ENCODE results near the gene TBC1D3I. TPM values are rescaled to one million over a fixed set of nuclear protein-coding genes. Genes with fewer than 3 reads are reported as not detected.
"Not testable (repeated sequence)": the region's sequence is repeated elsewhere in the genome, so short reads cannot be mapped to it uniquely, and the experiment has no call there.

TBC1D3I gene
- 1 to 10 TPM in 1 of 3 donors, under 1 TPM in 2; 0.35 to 1.3 (median 0.84) TPM for total RNA-seq
- 0.18 TPM for total RNA-seq (2013)

- DNase-seq; H3K4me3 Mint-ChIP-seq; H3K27me3 ChIP-seq (ENCODE audit: control insufficient read depth, insufficient read depth, low read length); H3K27ac ChIP-seq (ENCODE audit: low read length); H3K4me1 ChIP-seq (ENCODE audit: control insufficient read depth, insufficient read depth, low read length); H3K36me3 ChIP-seq (ENCODE audit: control insufficient read depth, insufficient read depth, low read length); H3K36me3 Mint-ChIP-seq; H3K9me3 Mint-ChIP-seq; H3K4me3 ChIP-seq (ENCODE audit: low read length); H3K27me3 Mint-ChIP-seq (ENCODE audit: low read depth in 2 of 2); H3K9me3 ChIP-seq (ENCODE audit: control insufficient read depth, insufficient read depth, low read length); H3K4me1 Mint-ChIP-seq; H3K27ac Mint-ChIP-seq; ATAC-seq; intact Hi-C loops (cut with micrococcal nuclease): not testable (repeated sequence)
- no CpG with 5 or more reads among the region's 11 CpGs for WGBS (ENCODE audit: insufficient coverage)
Measured at GRCh38 chr17:36264470-36264869, at the start of gene TBC1D3I. Gene TBC1D3I, minus strand, starts transcription at chr17:36264570. Its CDS starts 1,585 bp downstream, at chr17:36262985.

- H3K9me3 ChIP-seq (ENCODE audit: control insufficient read depth, insufficient read depth, low read length); H3K27ac ChIP-seq (ENCODE audit: low read length); H3K27me3 Mint-ChIP-seq (ENCODE audit: low read depth in 2 of 2); H3K4me1 ChIP-seq (ENCODE audit: control insufficient read depth, insufficient read depth, low read length); H3K27me3 ChIP-seq (ENCODE audit: control insufficient read depth, insufficient read depth, low read length); H3K36me3 Mint-ChIP-seq; intact Hi-C loops (cut with micrococcal nuclease); DNase-seq; H3K9me3 Mint-ChIP-seq; H3K4me1 Mint-ChIP-seq; H3K27ac Mint-ChIP-seq; H3K4me3 Mint-ChIP-seq; H3K36me3 ChIP-seq (ENCODE audit: control insufficient read depth, insufficient read depth, low read length); H3K4me3 ChIP-seq (ENCODE audit: low read length): not testable (repeated sequence)
- WGBS (ENCODE audit: insufficient coverage), result no CpG with 5 or more reads among the region's 1 CpG
- ATAC-seq, result peak in 1 of 3 donors; percentile 21
Measured at GRCh38 chr17:36295161-36295560, 30.8 kb upstream of the TBC1D3I start.

GRCh38 chr17:36289965-36290612, 25.7 kb upstream of the TBC1D3I start:
- H3K36me3 Mint-ChIP-seq; H3K4me3 Mint-ChIP-seq; H3K4me1 Mint-ChIP-seq; H3K27ac ChIP-seq (ENCODE audit: low read length); H3K4me3 ChIP-seq (ENCODE audit: low read length); ATAC-seq; H3K27me3 Mint-ChIP-seq (ENCODE audit: low read depth in 2 of 2); H3K36me3 ChIP-seq (ENCODE audit: control insufficient read depth, insufficient read depth, low read length); intact Hi-C loops (cut with micrococcal nuclease); H3K9me3 Mint-ChIP-seq; H3K9me3 ChIP-seq (ENCODE audit: control insufficient read depth, insufficient read depth, low read length); H3K27me3 ChIP-seq (ENCODE audit: control insufficient read depth, insufficient read depth, low read length); DNase-seq; H3K4me1 ChIP-seq (ENCODE audit: control insufficient read depth, insufficient read depth, low read length): not testable (repeated sequence)
- H3K27ac Mint-ChIP-seq, result peak overlapping the region in 1 of 2 donors; percentile 31
- no CpG with 5 or more reads among the region's 2 CpGs for WGBS (ENCODE audit: insufficient coverage)

GRCh38 chr17:36284219-36284618, 19.8 kb upstream of the TBC1D3I start:
- intact Hi-C loops (cut with micrococcal nuclease); H3K27me3 Mint-ChIP-seq (ENCODE audit: low read depth in 2 of 2); H3K27ac Mint-ChIP-seq; H3K36me3 Mint-ChIP-seq; H3K9me3 Mint-ChIP-seq; DNase-seq; ATAC-seq; H3K4me3 ChIP-seq (ENCODE audit: low read length); H3K4me1 ChIP-seq (ENCODE audit: control insufficient read depth, insufficient read depth, low read length); H3K4me1 Mint-ChIP-seq; H3K27ac ChIP-seq (ENCODE audit: low read length); H3K4me3 Mint-ChIP-seq; H3K27me3 ChIP-seq (ENCODE audit: control insufficient read depth, insufficient read depth, low read length); H3K9me3 ChIP-seq (ENCODE audit: control insufficient read depth, insufficient read depth, low read length); H3K36me3 ChIP-seq (ENCODE audit: control insufficient read depth, insufficient read depth, low read length): not testable (repeated sequence)
- WGBS (ENCODE audit: insufficient coverage), result no CpG with 5 or more reads among the region's 5 CpGs

- ATAC-seq; H3K4me3 ChIP-seq (ENCODE audit: low read length); H3K4me1 Mint-ChIP-seq; H3K9me3 ChIP-seq (ENCODE audit: control insufficient read depth, insufficient read depth, low read length); H3K36me3 Mint-ChIP-seq; H3K27me3 Mint-ChIP-seq (ENCODE audit: low read depth in 2 of 2); H3K9me3 Mint-ChIP-seq; H3K36me3 ChIP-seq (ENCODE audit: control insufficient read depth, insufficient read depth, low read length); H3K27ac ChIP-seq (ENCODE audit: low read length); H3K27me3 ChIP-seq (ENCODE audit: control insufficient read depth, insufficient read depth, low read length); DNase-seq; intact Hi-C loops (cut with micrococcal nuclease); H3K27ac Mint-ChIP-seq; H3K4me3 Mint-ChIP-seq; H3K4me1 ChIP-seq (ENCODE audit: control insufficient read depth, insufficient read depth, low read length): not testable (repeated sequence)
- no CpG with 5 or more reads among the region's 1 CpG for WGBS (ENCODE audit: insufficient coverage)
Measured at GRCh38 chr17:36283256-36283655, 18.9 kb upstream of the TBC1D3I start.

- H3K27ac ChIP-seq (ENCODE audit: low read length); intact Hi-C loops (cut with micrococcal nuclease); H3K9me3 Mint-ChIP-seq; H3K27me3 Mint-ChIP-seq (ENCODE audit: low read depth in 2 of 2); H3K4me3 Mint-ChIP-seq; H3K4me3 ChIP-seq (ENCODE audit: low read length); H3K27me3 ChIP-seq (ENCODE audit: control insufficient read depth, insufficient read depth, low read length); DNase-seq; H3K4me1 Mint-ChIP-seq; ATAC-seq; H3K36me3 Mint-ChIP-seq; H3K36me3 ChIP-seq (ENCODE audit: control insufficient read depth, insufficient read depth, low read length); H3K9me3 ChIP-seq (ENCODE audit: control insufficient read depth, insufficient read depth, low read length); H3K4me1 ChIP-seq (ENCODE audit: control insufficient read depth, insufficient read depth, low read length); H3K27ac Mint-ChIP-seq: not testable (repeated sequence)
- no CpG with 5 or more reads among the region's 4 CpGs for WGBS (ENCODE audit: insufficient coverage)
Measured at GRCh38 chr17:36242046-36242445, 22.3 kb downstream of the TBC1D3I start.

- H3K4me1 Mint-ChIP-seq; intact Hi-C loops (cut with micrococcal nuclease); DNase-seq; H3K9me3 Mint-ChIP-seq; H3K27me3 Mint-ChIP-seq (ENCODE audit: low read depth in 2 of 2); H3K9me3 ChIP-seq (ENCODE audit: control insufficient read depth, insufficient read depth, low read length); H3K4me3 ChIP-seq (ENCODE audit: low read length); H3K4me3 Mint-ChIP-seq; H3K36me3 ChIP-seq (ENCODE audit: control insufficient read depth, insufficient read depth, low read length); H3K27me3 ChIP-seq (ENCODE audit: control insufficient read depth, insufficient read depth, low read length); H3K36me3 Mint-ChIP-seq; H3K27ac ChIP-seq (ENCODE audit: low read length); H3K4me1 ChIP-seq (ENCODE audit: control insufficient read depth, insufficient read depth, low read length); ATAC-seq; H3K27ac Mint-ChIP-seq: not testable (repeated sequence)
- no CpG with 5 or more reads among the region's 5 CpGs for WGBS (ENCODE audit: insufficient coverage)
Measured at GRCh38 chr17:36229644-36230043, 34.7 kb downstream of the TBC1D3I start.

GRCh38 chr17:36222967-36223366, 41.4 kb downstream of the TBC1D3I start:
- H3K4me1 ChIP-seq (ENCODE audit: control insufficient read depth, insufficient read depth, low read length); H3K27ac Mint-ChIP-seq; H3K27ac ChIP-seq (ENCODE audit: low read length); H3K27me3 Mint-ChIP-seq (ENCODE audit: low read depth in 2 of 2); ATAC-seq; intact Hi-C loops (cut with micrococcal nuclease); H3K9me3 Mint-ChIP-seq; DNase-seq; H3K4me3 ChIP-seq (ENCODE audit: low read length); H3K36me3 Mint-ChIP-seq; H3K27me3 ChIP-seq (ENCODE audit: control insufficient read depth, insufficient read depth, low read length); H3K4me1 Mint-ChIP-seq; H3K4me3 Mint-ChIP-seq; H3K36me3 ChIP-seq (ENCODE audit: control insufficient read depth, insufficient read depth, low read length): not testable (repeated sequence)
- WGBS (ENCODE audit: insufficient coverage), result 93% methylated on average over 8 of the region's 12 CpGs
- peaks cover 10% of the 10 kb centered on the region for H3K9me3 ChIP-seq (ENCODE audit: control insufficient read depth, insufficient read depth, low read length)

Data from natural killer cell (primary cell).